HG02981 (cell line): ENCODE measurements around the gene LAMA2.

Experiments
- ATAC-seq: cut with Tn5 transposase; IDR thresholded peaks from one replicate; pipeline ENCODE4 v1.9.1; 2021; ENCODE audit warnings: mild to moderate bottlenecking, moderate library complexity; ENCODE audit not compliant: unreplicated experiment

Gene LAMA2

GRCh38 chr6:128882991-128883611 is at the start of gene LAMA2:
TSS of gene LAMA2 (plus strand) at chr6:128883138. CDS start at chr6:128883246, 108 bp downstream.
- no peak for ATAC-seq

- no peak for ATAC-seq
Observed at GRCh38 chr6:128836761-128837160, 46.2 kb upstream of the LAMA2 start.

DNA sequence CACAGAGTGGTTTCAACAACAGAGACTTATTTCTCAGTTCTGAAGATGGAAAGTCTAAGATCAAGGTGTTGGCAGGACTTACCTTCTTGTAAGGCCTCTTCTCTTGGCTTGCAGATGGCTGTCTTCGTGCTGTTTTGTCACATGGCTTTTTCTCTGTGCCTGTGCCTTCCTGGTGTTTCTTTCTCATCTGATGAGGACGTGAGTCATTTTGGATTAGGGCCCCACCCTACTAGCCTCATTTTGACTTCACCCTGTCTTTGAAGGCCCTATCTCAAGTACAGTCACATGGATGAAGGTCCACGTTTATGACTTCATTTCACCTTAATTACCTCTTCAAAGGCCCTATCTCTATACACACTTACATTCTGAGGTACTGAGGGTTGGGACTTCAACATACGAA is 41.4 kb upstream of the LAMA2 start:
- ATAC-seq: no peak

GRCh38 chr6:128844598-128844997 is 38.3 kb upstream of the LAMA2 start:
- ATAC-seq: no peak

- no peak for ATAC-seq
Observed at GRCh38 chr6:128847431-128848210, 35.3 kb upstream of the LAMA2 start.

DNA sequence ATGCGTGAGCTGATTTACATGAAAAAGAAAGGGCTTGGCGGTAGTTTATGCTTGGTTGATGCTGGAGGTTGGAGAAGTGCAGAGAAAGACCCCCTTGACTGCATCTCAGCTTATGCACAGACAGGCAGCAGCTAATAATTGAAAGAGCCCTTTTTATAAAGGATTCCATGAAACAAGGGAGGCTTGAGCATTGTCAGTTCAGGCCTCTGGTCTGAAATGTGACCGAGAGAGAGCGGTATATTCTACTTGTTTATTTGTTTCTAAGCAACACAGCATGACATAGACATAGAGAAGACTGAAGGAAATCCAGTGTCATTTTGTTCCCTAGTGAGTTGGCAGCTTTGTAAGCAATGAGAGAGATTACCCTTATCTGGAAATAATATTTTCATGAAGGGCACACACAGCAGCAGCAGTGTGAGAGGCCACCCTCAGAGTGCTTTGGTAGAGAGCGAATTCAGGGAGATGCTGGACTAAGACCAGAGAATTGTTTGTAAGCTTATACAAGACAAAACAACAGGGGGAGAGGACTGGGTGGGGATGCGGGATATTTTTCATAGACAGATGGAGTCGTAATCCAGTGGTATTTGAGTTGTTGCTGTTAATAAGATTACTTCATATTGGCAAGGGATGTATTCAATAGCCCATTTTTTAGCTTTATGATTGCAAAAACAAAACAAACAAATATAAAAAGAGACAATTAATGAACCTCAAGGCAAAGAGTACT is 34.6 kb upstream of the LAMA2 start:
- no peak for ATAC-seq

GRCh38 chr6:128855581-128856085 is 27.3 kb upstream of the LAMA2 start:
- ATAC-seq: no peak

DNA sequence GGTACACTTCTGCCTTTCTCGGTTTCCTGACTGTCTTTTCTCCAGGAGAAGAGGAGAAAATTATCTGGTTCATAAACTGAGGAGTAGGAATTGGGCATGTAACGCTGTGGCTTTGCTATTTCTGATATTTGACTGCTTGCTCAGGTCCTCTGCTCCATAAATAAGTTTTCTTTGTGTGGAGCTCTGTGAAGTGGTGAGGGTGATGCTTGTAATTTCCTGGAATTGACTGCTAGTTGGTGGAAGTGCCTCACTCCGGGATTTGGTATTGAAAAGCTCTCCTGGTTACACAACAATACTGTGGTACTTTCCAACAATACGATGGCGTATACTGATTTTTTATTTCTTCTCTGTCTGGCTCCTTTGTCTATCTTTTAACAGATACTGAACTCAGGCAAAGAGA is 25.1 kb upstream of the LAMA2 start:
- no peak for ATAC-seq

- no peak for ATAC-seq
Observed at GRCh38 chr6:128860782-128861181, 22.2 kb upstream of the LAMA2 start.

- ATAC-seq: no peak
Observed at GRCh38 chr6:128863983-128864382, 19.0 kb upstream of the LAMA2 start.

GRCh38 chr6:128870746-128871145 is 12.2 kb upstream of the LAMA2 start:
- ATAC-seq: no peak

DNA sequence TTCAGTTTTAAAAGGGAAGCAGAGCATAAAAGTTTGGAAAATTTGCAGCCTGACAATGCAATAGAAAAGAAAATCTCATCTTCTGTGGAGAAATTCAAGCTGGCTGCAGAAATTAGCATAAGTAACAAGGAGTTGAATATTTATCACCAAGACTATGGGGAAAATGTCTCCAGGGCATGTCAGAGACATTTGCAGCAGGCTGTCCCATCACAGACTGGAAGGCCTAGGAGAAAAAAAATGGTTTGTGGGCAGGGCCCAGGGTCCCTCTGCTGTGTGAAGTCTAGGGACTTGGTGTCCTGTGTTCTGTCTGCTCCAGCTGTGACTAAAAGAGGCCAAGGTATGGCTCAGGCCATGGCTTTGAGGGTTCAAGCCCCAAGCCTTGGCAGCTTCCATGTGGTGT is 8.1 kb upstream of the LAMA2 start:
- ATAC-seq: no peak

- ATAC-seq: no peak
Observed at GRCh38 chr6:128882560-128882959, 378 bp upstream of the LAMA2 start.

- no peak for ATAC-seq
Observed at GRCh38 chr6:128883906-128884305, 968 bp downstream of the LAMA2 start.

DNA sequence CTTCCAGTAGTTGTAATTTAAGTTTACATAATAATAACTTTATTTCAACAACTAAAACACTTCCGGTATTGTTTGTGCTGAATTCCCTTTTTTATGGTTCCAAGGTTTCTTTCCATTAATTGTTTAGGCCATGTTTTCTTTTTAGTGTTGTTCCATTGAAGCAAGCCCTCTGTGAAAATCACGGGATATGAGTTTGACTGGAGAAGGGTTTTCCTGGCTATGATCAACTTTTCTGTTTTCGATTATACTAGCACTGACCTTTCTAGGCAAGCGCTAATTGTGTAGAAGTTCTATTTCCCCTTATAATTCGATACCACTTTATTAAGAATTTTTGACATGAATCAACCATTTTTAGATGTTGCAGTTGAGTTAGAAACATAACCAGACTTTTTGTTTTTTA is 2.4 kb downstream of the LAMA2 start:
- ATAC-seq: no peak

- no peak for ATAC-seq
Observed at GRCh38 chr6:128886706-128887105, 3.8 kb downstream of the LAMA2 start.

GRCh38 chr6:128888444-128889175 is 5.7 kb downstream of the LAMA2 start:
- ATAC-seq: no peak

DNA sequence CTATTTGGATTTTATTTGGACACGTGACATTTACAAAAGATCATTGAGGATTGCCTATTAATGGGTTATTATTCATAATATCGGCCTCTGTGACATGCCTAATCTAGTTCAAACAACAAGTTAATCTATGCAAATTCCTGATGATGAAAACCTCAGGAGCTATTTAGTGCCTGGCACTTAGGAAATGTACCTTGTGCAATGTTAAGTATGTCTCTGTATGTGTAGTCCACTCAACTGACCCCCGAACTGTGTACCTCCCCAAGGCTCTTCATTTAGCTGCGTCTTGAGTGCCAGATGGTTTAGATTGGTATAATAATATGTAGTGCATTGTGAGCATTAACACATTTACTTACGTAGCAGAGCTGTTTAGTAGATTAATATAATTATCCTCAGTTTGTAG is 6.9 kb downstream of the LAMA2 start:
- ATAC-seq: no peak

DNA sequence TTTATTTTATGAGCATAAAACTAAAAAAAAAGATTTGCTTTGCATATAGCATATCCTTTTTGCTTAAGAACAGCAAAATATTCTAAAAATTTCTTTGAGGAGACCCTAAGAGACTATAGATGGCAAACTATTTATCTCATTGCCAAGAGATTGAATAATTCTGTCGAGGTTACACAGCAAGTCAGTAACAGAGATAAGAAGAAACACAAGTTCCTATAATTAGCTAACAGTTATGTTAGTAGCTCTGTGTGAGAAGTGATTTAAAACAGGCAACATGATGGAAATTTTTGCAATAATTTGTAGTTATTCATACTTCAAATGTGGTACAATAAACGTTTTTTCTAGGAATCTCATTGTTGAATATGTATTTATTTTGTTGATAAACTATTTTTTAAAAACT is 9.1 kb downstream of the LAMA2 start:
- ATAC-seq: no peak

DNA sequence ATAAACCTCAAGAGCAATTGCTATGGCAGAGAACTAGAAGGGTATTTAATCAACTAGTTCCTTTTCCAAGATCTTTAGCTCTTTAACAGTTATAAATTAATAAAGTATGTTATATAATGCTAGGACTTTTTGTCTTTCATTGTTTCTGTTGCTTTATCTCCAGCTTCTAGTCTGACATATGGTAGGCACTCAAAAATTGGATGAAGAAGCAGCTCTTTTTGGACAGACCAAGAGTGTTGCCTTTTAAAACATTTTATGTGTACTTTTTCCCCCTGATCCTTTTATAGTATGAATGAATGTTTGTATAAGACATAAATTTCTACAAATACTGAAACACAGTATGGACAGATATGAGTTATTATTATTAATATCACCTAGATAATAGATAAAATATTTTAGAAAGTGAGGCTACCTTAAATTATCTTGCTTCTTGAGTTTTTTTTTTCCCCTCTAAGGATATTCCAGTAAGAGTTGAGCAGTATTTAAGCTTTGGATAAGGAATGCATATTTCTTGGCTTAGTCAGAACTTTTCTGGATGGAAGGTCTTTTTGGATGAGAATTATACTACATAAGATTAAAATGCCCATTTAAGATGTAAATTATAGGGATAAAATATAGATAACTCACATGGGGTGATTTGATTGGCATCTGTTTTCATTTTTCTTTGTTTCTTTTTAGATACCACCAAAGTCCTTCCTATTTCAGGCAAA is 16.6 kb downstream of the LAMA2 start:
- no peak for ATAC-seq
